ENCODE data around the gene TMPRSS13.

Gene TMPRSS13

GRCh38 chr11:117860139-117860538 lies 69.1 kb downstream of the TMPRSS13 start:
- H3K4me3 ChIP-seq (ENCODE audit: low read depth, low read length) = no peak overlapping the region

DNA sequence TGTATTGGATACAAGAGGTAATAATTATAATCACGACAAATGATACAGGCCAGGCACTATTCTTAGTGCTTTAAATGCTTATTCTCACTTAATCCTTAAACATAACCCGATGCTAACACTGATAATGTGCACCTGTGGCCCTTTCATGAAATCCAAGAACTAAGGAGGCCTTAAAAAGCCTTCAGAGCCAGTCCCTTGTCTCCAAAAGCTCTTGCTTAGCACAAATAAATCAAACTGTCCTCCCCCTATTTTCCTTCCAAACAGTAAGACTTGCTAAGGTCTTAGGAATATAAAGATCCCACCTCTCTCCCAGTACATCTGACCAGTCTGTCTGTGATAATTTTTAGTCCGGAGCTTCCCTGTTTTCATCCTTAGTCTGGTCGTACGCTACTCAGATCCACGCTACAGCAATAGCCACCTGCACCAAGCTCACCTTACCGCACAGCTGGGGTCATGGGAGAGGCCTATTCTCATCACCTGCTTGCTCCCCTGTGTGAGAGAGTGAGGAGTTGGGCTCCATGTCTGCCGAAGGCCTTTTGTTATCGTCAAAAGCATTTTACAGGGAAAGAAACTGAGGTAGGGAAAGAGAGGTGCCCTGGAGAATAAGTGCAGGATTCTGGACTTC lies 69.6 kb downstream of the TMPRSS13 start:
- H3K4me3 ChIP-seq (ENCODE audit: low read depth, low read length) = no peak overlapping the region

DNA sequence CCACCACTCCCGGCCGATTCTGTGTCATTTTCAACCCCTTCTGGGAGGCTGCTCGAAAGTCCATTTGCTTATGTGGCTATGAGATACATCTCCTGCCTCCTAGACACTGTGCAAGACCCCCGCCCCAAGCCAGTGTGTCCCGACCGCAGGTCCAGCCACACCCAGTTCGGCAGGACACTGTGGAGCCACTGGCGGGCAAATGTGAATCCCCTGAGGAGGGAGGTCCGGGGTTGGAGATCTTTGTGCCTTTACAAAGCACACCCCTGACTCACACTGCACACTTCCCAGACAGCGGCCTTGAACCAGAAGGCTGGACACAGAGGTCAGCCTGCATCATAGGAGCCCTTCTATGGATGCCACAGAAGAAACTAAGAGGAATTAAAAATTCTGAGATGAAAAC lies 70.1 kb downstream of the TMPRSS13 start:
- H3K4me3 ChIP-seq (ENCODE audit: low read depth, low read length) = no peak overlapping the region

DNA sequence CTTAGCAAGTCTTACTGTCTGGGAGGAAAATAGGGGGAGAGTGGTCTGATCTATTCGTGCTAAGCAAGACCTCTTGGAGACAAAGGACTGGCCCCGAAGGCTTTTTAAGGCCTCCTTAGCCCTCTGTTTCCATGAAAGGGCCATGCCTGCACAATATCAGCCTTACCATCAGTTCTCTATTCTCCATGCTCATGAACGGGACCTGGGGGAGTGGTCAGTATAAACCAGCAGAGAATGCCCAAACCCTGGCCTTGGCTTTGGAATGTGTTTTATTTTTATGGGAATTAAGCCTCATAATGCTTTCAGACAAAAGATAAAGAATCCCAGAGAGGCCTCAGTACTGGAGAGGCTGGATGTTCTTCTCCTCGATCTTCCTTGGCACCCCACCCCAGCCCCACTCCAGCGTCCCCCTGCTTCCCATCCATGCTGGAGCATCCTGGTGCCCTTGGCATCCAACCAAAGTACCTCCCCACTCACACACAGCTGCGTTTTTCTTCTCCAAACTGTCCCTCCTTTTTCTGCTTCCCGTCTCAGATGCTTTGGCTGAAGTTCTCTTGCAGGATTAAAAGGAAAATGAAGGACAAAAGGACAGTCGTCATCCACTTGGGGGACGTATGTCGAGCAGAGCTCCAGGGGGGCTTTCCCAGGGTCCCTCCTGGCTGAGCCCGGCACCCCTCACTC lies 71.3 kb downstream of the TMPRSS13 start:
- H3K4me3 ChIP-seq (ENCODE audit: low read depth, low read length) = no peak overlapping the region

- no peak overlapping the region for H3K4me3 ChIP-seq (ENCODE audit: low read depth, low read length)
Observed at GRCh38 chr11:117855912-117856651, 73.1 kb downstream of the TMPRSS13 start.

GRCh38 chr11:117855186-117855845 lies 73.9 kb downstream of the TMPRSS13 start:
- no peak overlapping the region for H3K4me3 ChIP-seq (ENCODE audit: low read depth, low read length)

GRCh38 chr11:117852309-117852708 lies 76.9 kb downstream of the TMPRSS13 start:
- H3K4me3 ChIP-seq (ENCODE audit: low read depth, low read length) = no peak overlapping the region

DNA sequence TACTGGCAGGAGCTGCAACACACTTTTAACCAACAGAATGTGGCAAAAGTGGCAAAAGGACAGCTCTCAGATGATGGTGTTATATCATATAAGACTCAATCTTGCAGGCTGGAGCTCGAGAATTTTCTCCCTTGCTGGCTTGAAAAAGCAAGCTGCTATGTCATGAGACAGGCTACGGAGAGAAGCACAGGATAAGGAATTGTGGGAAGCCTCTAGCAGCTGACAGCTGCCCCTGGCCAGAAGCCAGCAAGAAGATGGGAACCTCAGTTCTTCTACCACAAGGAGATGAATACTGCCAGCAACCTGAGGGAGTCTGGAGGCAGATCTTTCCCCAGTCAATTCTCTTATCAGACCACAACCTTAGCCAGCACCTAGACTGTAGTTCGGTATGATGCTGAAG lies 77.3 kb downstream of the TMPRSS13 start:
- no peak overlapping the region for H3K4me3 ChIP-seq (ENCODE audit: low read depth, low read length)

DNA sequence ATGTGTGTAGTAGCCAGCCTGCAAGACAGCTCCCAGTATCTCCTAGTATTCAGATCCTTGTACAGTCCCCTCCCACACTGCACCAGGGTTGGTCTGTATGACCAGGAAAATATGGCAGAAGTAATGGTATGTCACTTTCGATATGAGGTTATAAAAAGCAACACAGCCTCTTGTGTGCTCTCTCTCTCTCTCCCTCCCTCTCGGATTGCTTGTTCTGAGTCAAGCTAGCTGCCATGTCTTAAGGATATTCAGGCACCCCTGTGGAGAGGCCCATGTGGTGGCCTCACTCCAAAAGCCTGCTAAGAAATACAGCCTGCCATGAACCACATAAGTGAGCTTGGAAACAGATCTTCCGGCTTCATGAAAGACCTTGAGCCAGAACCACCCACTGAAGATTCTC lies 78.1 kb downstream of the TMPRSS13 start:
- no peak overlapping the region for H3K4me3 ChIP-seq (ENCODE audit: low read depth, low read length)
